GM13977 (cell line): ENCODE results near the gene IL12RB2.

Experiments
- DNase-seq: peaks from one replicate; pipeline ENCODE4 v3.0.0; 2012; ENCODE audit warnings: low spot score
- CTCF ChIP-seq: IDR thresholded peaks from 2 replicates; pipeline ENCODE4 v1.5.1; 2012; ENCODE audit warnings: mild to moderate bottlenecking, control low read depth; ENCODE audit not compliant: insufficient read depth; ENCODE audit errors: extremely low read depth, missing control alignments
- in situ Hi-C: fragments of 300-500 bp; cut with MboI; formaldehyde crosslinking; loops from one replicate; pipeline ENCODE4 v1.12.0; 2022; ENCODE audit warnings: low sequenced_read_pairs, low pct_unique_long_range_greater_than_20kb, mixed read lengths, inconsistent platforms; ENCODE audit not compliant: unreplicated experiment

The IL12RB2 gene

DNA sequence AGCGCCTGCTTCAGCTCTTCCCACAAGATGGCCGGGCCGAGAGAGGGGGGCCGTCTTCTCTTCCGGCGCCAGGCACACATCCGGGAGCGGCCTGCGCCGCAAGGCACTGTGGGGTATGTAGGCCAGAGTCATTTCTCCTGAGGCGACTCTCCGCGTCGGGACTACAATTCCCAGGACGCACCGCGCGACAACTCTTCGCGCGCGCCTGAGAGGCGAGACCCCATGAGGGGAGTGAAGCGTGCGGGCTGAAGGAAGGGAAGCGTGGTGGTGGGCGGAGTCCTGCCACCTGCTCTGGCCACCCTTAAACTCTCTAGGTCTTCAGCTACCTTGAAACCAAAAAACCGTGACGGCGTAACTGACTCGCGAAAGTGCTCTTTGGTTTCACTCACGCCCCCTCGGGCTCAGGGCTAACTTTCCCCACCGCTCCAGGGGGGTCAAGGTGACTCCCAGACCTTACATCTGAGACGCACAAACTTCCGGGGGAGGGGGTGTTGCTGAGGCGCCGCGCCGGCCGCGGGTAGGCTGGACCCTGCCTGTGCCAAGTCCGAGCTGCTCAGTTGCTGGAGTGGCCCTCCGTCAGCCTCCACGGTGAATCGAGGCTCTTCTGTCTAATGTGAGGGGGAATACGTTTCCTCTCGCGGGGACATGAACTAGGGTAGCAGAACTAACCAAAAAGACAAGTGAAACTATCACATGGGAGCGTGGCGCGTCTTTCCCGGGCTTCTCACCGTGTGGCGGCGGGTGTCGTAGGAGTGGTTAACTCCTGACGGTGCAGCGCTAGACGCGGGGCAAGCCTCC is 122.9 kb downstream of the IL12RB2 start, which contains the start of gene SERBP1:
SERBP1 (minus strand) TSS at position 45 of the 798 bp plus-strand sequence. CDS start 102 bp downstream, outside the sequence.
- DNase-seq: peak; percentile 95
- in situ Hi-C loops: no loop called here
- no peak for TF ChIP-seq CTCF

GRCh38 chr1:67431156-67431765 is 123.6 kb downstream of the IL12RB2 start:
- no peak for TF ChIP-seq CTCF
- DNase-seq: peak; percentile 18
- in situ Hi-C loops: no loop called here

GRCh38 chr1:67431869-67432578 is 124.4 kb downstream of the IL12RB2 start:
- in situ Hi-C loops: no loop called here
- DNase-seq: no peak

GRCh38 chr1:67432745-67433144 is 125.1 kb downstream of the IL12RB2 start:
- in situ Hi-C loops: no loop called here
- no peak for DNase-seq
- TF ChIP-seq CTCF: no peak

More at GRCh38 chr1:67431869-67432578, 124.4 kb downstream of the IL12RB2 start:
- TF ChIP-seq CTCF: no peak

GRCh38 chr1:67433837-67434236 is 126.2 kb downstream of the IL12RB2 start:
- DNase-seq: no peak
- in situ Hi-C loops: no loop called here
- TF ChIP-seq CTCF: no peak

GRCh38 chr1:67434491-67434890 is 126.8 kb downstream of the IL12RB2 start:
- in situ Hi-C loops: no loop called here
- no peak for DNase-seq
- no peak for TF ChIP-seq CTCF
